Ovary (tissue), 3 donors: ENCODE results near the gene SPATC1L.

Experiments
- EP300 ChIP-seq: sonication (generic); formaldehyde crosslinking; IDR thresholded peaks from one replicate; pipeline ENCODE4 v1.6.1; 2017; ENCODE audit warnings: antibody characterized with exemption
- POLR2A ChIP-seq: fragments of 450-650 bp; IDR thresholded peaks from one replicate; pipeline ENCODE4 v1.6.1; 2017; ENCODE audit warnings: antibody characterized with exemption, mild to moderate bottlenecking, moderate library complexity
- TF ChIP-seq, protein P1 (sequence below), 3 donors: fragments of 450-650 bp in 2 of 3; fragments of 200-600 bp in 1 of 3; IDR thresholded peaks; one replicate each; pipeline versions ENCODE4 v1.5.1 to v1.8.0; 2016 to 2022; ENCODE audit warnings: antibody characterized with exemption in 3 of 3, mild to moderate bottlenecking in 1 of 3
- donor health status: DM: no; HTN: no; CAD: no.

DNA sequence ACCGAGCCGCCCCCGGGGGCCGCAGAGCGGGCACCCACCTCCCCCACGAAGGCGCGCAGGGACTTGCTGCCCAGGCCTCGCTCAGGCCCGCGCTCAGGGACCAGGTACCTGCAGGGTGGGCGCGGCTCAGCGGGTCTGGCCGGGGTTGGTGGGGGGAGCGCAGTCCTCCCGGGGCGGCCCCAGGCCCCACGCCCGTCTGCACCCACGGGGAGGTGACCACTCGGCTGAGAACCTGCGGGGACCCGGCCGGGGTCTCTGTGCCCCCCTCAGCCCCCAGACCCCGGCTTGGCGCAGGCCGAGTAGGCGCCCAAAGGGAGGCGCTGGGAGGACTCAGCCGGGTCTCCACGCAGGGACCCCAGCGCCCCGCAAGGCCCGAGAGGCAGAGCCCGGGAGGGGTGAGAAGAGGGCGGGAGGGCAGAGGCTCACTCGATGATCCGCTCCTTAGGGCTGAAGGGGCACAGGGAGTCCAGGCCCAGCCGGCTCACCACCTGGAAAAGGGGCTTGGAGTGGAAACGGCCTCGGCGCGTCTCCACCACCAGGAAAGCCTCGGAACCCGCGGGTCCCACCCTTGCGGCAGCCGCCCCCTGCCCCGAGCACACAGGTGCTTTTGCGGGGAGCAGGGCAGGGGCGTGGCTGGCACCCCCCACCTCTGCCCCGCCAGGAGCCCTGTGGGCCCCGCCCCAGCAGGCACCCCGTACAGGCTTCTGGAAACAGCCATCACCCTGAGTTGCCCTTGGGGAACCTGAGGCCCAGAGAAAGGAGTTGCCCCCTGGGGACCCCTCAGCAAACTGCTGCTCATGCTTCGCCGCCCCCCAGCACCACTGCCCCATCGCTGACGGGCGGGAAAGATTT is 38.2 kb downstream of the SPATC1L start:
- TF ChIP-seq POLR2A (no peak), EP300 (no peak)
- TF ChIP-seq, protein P1, sequence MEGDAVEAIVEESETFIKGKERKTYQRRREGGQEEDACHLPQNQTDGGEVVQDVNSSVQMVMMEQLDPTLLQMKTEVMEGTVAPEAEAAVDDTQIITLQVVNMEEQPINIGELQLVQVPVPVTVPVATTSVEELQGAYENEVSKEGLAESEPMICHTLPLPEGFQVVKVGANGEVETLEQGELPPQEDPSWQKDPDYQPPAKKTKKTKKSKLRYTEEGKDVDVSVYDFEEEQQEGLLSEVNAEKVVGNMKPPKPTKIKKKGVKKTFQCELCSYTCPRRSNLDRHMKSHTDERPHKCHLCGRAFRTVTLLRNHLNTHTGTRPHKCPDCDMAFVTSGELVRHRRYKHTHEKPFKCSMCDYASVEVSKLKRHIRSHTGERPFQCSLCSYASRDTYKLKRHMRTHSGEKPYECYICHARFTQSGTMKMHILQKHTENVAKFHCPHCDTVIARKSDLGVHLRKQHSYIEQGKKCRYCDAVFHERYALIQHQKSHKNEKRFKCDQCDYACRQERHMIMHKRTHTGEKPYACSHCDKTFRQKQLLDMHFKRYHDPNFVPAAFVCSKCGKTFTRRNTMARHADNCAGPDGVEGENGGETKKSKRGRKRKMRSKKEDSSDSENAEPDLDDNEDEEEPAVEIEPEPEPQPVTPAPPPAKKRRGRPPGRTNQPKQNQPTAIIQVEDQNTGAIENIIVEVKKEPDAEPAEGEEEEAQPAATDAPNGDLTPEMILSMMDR (IDR thresholded peaks at IDR 0.05), result no peak
